Tibial nerve (tissue), 4 donors: ENCODE results near the gene SOX8. TPM values are rescaled to one million over a fixed set of nuclear protein-coding genes. Genes with fewer than 3 reads are reported as not detected.

Experiments used
- DNase-seq, 2 donors: peaks; one replicate each; pipeline ENCODE4 v3.0.0-alpha.2; 2019; ENCODE audit warnings: low spot score in 2 of 2
- H3K27ac ChIP-seq, 4 donors: fragments of 200-600 bp; sonication (generic) in 3 of 4; one replicate each; pipeline ENCODE4 v1.5.1; 2017 to 2019; ENCODE audit warnings: mild to moderate bottlenecking in 1 of 4
- H3K27me3 ChIP-seq, 2 donors: fragments of 200-600 bp; sonication (generic) in 1 of 2; one replicate each; pipeline versions ENCODE4 v1.5.1 to v1.6.0; 2017 to 2019
- H3K36me3 ChIP-seq, 3 donors: fragments of 200-600 bp; sonication (generic); one replicate each; pipeline ENCODE4 v1.5.1; 2018 to 2019
- H3K4me1 ChIP-seq, 4 donors: fragments of 200-600 bp; sonication (generic) in 3 of 4; one replicate each; pipeline ENCODE4 v1.5.1; 2017 to 2019
- H3K4me3 ChIP-seq, 4 donors: fragments of 200-600 bp; sonication (generic) in 3 of 4; one replicate each; pipeline ENCODE4 v1.5.1; 2017 to 2019; ENCODE audit warnings: mild to moderate bottlenecking in 1 of 4, moderate library complexity in 1 of 4
- H3K9me3 ChIP-seq, 4 donors: fragments of 200-600 bp; sonication (generic) in 3 of 4; one replicate each; pipeline ENCODE4 v1.5.1; 2017 to 2019
- CTCF ChIP-seq, 5 experiments: fragments of 200-600 bp in 3 of 5; fragments of 450-650 bp in 2 of 5; sonication (generic) in 3 of 5; IDR thresholded peaks; one replicate each; pipeline ENCODE4 v1.5.1; 2016 to 2019; ENCODE audit warnings: antibody characterized with exemption in 5 of 5, mild to moderate bottlenecking in 3 of 5, moderate library complexity in 2 of 5
- EP300 ChIP-seq, 2 donors: sonication (generic); formaldehyde crosslinking; IDR thresholded peaks; one replicate each; pipeline ENCODE4 v1.6.1; 2017; ENCODE audit warnings: antibody characterized with exemption in 2 of 2, mild to moderate bottlenecking in 1 of 2
- POLR2A ChIP-seq, 2 donors: fragments of 450-650 bp; IDR thresholded peaks; one replicate each; pipeline ENCODE4 v1.6.1; 2017; ENCODE audit warnings: antibody characterized with exemption in 2 of 2, mild to moderate bottlenecking in 2 of 2, moderate library complexity in 2 of 2
- WGBS, 2 donors: methylation state at CpG; one replicate each; pipeline ENCODE4 v1.1.5; 2018; 5-methylcytosine and 5-hydroxymethylcytosine counted together
- total RNA-seq, 4 donors: library from RNA; depleted of rRNA; stranded (reverse); fragments of >200 nt; gene quantifications; one replicate each; pipeline ENCODE4 v1.1.0, GENCODE V29; 2016

Gene SOX8
- total RNA-seq, 4 donors from 2014 or later = 51.3 to 74.5 (median 66.3) TPM

- DNase-seq = no peak
- Histone ChIP-seq H3K9me3 (no peaks in the 10 kb centered on the region), H3K36me3 (no peaks in the 10 kb centered on the region), H3K4me3 (no peak overlapping the region), H3K4me1 (peaks cover 0 to 26% (median 0%) of the 10 kb centered on the region in 4 donors), H3K27me3 (peaks cover 0 to 46% of the 10 kb centered on the region in 2 donors), H3K27ac (no peak overlapping the region)
- no peak for TF ChIP-seq CTCF (IDR thresholded peaks at IDR 0.05)
- no peak for TF ChIP-seq EP300 (IDR thresholded peaks at IDR 0.05)
- TF ChIP-seq POLR2A (IDR thresholded peaks at IDR 0.05) = no peak
- 41 to 52% methylated on average over 19 to 23 of the region's 26 CpGs for WGBS, 2 donors
Observed at GRCh38 chr16:1030473-1030901, 48.9 kb downstream of the SOX8 start.

GRCh38 chr16:1031666-1032065 is 50.1 kb downstream of the SOX8 start:
- TF ChIP-seq EP300 (IDR thresholded peaks at IDR 0.05) (no peak), POLR2A (IDR thresholded peaks at IDR 0.05) (no peak), CTCF (IDR thresholded peaks at IDR 0.05) (no peak)
- H3K36me3 ChIP-seq = no peaks in the 10 kb centered on the region
- no peak overlapping the region for H3K4me3 ChIP-seq
- no peak overlapping the region for H3K27ac ChIP-seq
- WGBS, 2 donors = 90 to 95% methylated on average over 10 to 17 of the region's 17 CpGs
- peaks cover 0 to 48% of the 10 kb centered on the region in 2 donors for H3K27me3 ChIP-seq
- peaks cover 0 to 25% (median 0%) of the 10 kb centered on the region in 4 donors for H3K4me1 ChIP-seq
- no peak for DNase-seq
- H3K9me3 ChIP-seq = no peaks in the 10 kb centered on the region

GRCh38 chr16:1032607-1033006 is 51.0 kb downstream of the SOX8 start:
- Histone ChIP-seq H3K4me3 (no peak overlapping the region), H3K9me3 (no peaks in the 10 kb centered on the region), H3K4me1 (peaks cover 0 to 19% (median 0%) of the 10 kb centered on the region in 4 donors), H3K36me3 (no peaks in the 10 kb centered on the region), H3K27ac (no peak overlapping the region), H3K27me3 (peaks cover 0 to 41% of the 10 kb centered on the region in 2 donors)
- WGBS, 2 donors = 94 to 97% methylated on average over 2 of the region's 2 CpGs
- DNase-seq = no peak
- TF ChIP-seq POLR2A (IDR thresholded peaks at IDR 0.05) (no peak), EP300 (IDR thresholded peaks at IDR 0.05) (no peak), CTCF (IDR thresholded peaks at IDR 0.05) (no peak)

- peaks cover 0 to 13% (median 0%) of the 10 kb centered on the region in 4 donors for H3K4me1 ChIP-seq
- H3K9me3 ChIP-seq = no peaks in the 10 kb centered on the region
- H3K27ac ChIP-seq = no peak overlapping the region
- 99 to 100% methylated on average over 3 of the region's 3 CpGs for WGBS, 2 donors
- H3K36me3 ChIP-seq = no peaks in the 10 kb centered on the region
- DNase-seq = no peak
- no peak for TF ChIP-seq EP300 (IDR thresholded peaks at IDR 0.05)
- peaks cover 0 to 41% of the 10 kb centered on the region in 2 donors for H3K27me3 ChIP-seq
- no peak overlapping the region for H3K4me3 ChIP-seq
Observed at GRCh38 chr16:1033128-1033679, 51.6 kb downstream of the SOX8 start.

- Histone ChIP-seq H3K9me3 (no peaks in the 10 kb centered on the region), H3K4me3 (no peak overlapping the region), H3K27ac (no peak overlapping the region), H3K4me1 (peaks cover 0 to 6% (median 0%) of the 10 kb centered on the region in 4 donors), H3K36me3 (no peaks in the 10 kb centered on the region), H3K27me3 (peaks cover 0 to 29% of the 10 kb centered on the region in 2 donors)
- 60 to 68% methylated on average over 6 of the region's 6 CpGs for WGBS, 2 donors
- TF ChIP-seq POLR2A (IDR thresholded peaks at IDR 0.05) (no peak), CTCF (IDR thresholded peaks at IDR 0.05) (no peak), EP300 (IDR thresholded peaks at IDR 0.05) (no peak)
- no peak for DNase-seq
Observed at GRCh38 chr16:1034230-1035065, 52.9 kb downstream of the SOX8 start.
